Liver (tissue), 9 donors: ENCODE results near the gene TRMT11. TPM values are rescaled to one million over a fixed set of nuclear protein-coding genes. Genes with fewer than 3 reads are reported as not detected.

Experiments used
- DNase-seq: peaks from one replicate; pipeline ENCODE4 v3.0.0-alpha.2; 2017; ENCODE audit warnings: low spot score
- H3K27ac ChIP-seq, 2 donors: one replicate each; pipeline ENCODE4 v1.7.0; 2013; ENCODE audit warnings: inconsistent platforms in 2 of 2, low read length in 2 of 2, control low read depth in 1 of 2, low read depth in 1 of 2, mild to moderate bottlenecking in 1 of 2
- H3K27me3 ChIP-seq, 4 donors: one replicate each; pipeline versions ENCODE4 v1.6.1 to v1.7.0; 2013; ENCODE audit warnings: low read length in 3 of 4, inconsistent platforms in 1 of 4, mild to moderate bottlenecking in 1 of 4, moderate library complexity in 1 of 4; ENCODE audit not compliant: control insufficient read depth in 4 of 4, insufficient read depth in 4 of 4
- H3K36me3 ChIP-seq, 4 donors: one replicate each; pipeline versions ENCODE4 v1.6.1 to v1.7.0; 2013; ENCODE audit warnings: low read length in 3 of 4, mild to moderate bottlenecking in 3 of 4, low read depth in 1 of 4, moderate library complexity in 1 of 4; ENCODE audit not compliant: control insufficient read depth in 4 of 4, insufficient read depth in 3 of 4
- H3K4me1 ChIP-seq, 4 donors: one replicate each; pipeline versions ENCODE4 v1.6.1 to v1.7.0; 2013; ENCODE audit warnings: low read length in 3 of 4, mild to moderate bottlenecking in 3 of 4, moderate library complexity in 1 of 4; ENCODE audit not compliant: control insufficient read depth in 4 of 4, insufficient read depth in 4 of 4
- H3K4me3 ChIP-seq, 3 donors: one replicate each; pipeline versions ENCODE4 v1.6.1 to v1.7.0; 2013; ENCODE audit warnings: low read length in 3 of 3, control low read depth in 1 of 3, low read depth in 1 of 3, mild to moderate bottlenecking in 1 of 3
- H3K9ac ChIP-seq, 2 donors: one replicate each; pipeline ENCODE4 v1.7.0; 2013; ENCODE audit warnings: low read length in 2 of 2, mild to moderate bottlenecking in 2 of 2, moderate library complexity in 2 of 2, control low read depth in 1 of 2, low read depth in 1 of 2
- H3K9me3 ChIP-seq, 4 donors: one replicate each; pipeline versions ENCODE4 v1.6.1 to v1.7.0; 2013; ENCODE audit warnings: low read length in 3 of 4; ENCODE audit not compliant: control insufficient read depth in 4 of 4
- EGR1 ChIP-seq, 2 donors: IDR thresholded peaks; 2 replicates each; pipeline ENCODE4 v1.6.1; 2016 to 2018; ENCODE audit warnings: antibody characterized with exemption in 2 of 2, low read depth in 2 of 2
- FOXA1 ChIP-seq: IDR thresholded peaks from 2 replicates; pipeline ENCODE4 v1.6.1; 2016; ENCODE audit warnings: antibody characterized with exemption
- FOXA2 ChIP-seq: IDR thresholded peaks from 2 replicates; pipeline ENCODE4 v1.6.1; 2016; ENCODE audit warnings: antibody characterized with exemption
- HNF4G ChIP-seq: IDR thresholded peaks from 2 replicates; pipeline ENCODE4 v1.6.1; 2016; ENCODE audit warnings: antibody characterized with exemption
- JUND ChIP-seq, 2 donors: IDR thresholded peaks; 2 replicates each; pipeline ENCODE4 v1.6.1; 2016; ENCODE audit warnings: antibody characterized with exemption in 2 of 2
- RAD21 ChIP-seq, 2 donors: IDR thresholded peaks; 2 replicates each; pipeline ENCODE4 v1.6.1; 2016; ENCODE audit warnings: antibody characterized with exemption in 2 of 2, mild to moderate bottlenecking in 2 of 2
- RXRA ChIP-seq, 2 donors: IDR thresholded peaks; 2 replicates each; pipeline ENCODE4 v1.6.1; 2017 to 2018; ENCODE audit warnings: antibody characterized with exemption in 2 of 2, mild to moderate bottlenecking in 1 of 2
- TAF1 ChIP-seq: conservative IDR thresholded peaks from 2 replicates; pipeline ENCODE4 v1.6.1; 2016; ENCODE audit warnings: antibody characterized with exemption, mild to moderate bottlenecking
- YY1 ChIP-seq: IDR thresholded peaks from 2 replicates; pipeline ENCODE4 v1.6.1; 2016; ENCODE audit warnings: antibody characterized with exemption, mild to moderate bottlenecking
- WGBS: extraction: QIAGEN DNeasy Blood & Tissue Kit; methylation state at CpG from one replicate; pipeline ENCODE4 v1.1.7; 2013; 5-methylcytosine and 5-hydroxymethylcytosine counted together
- polyA plus RNA-seq, 2 donors: library from polyadenylated mRNA; stranded (reverse) in 1 of 2; unstranded in 1 of 2; fragments of 200-250 nt in 1 of 2; fragments of >200 nt in 1 of 2; fragmentation: Nextera tagmentation in 1 of 2; extraction: Ambion mirVana in 1 of 2; gene quantifications; one replicate each; pipeline versions ENCODE4 v1.2.1 to v1.2.3, GENCODE V29; 2013 to 2015
- total RNA-seq, 2 donors: library from RNA; depleted of rRNA; stranded (reverse); fragments of >200 nt; gene quantifications; one replicate each; pipeline ENCODE4 v1.2.3, GENCODE V29; 2014
- TF ChIP-seq, protein P1 (sequence below): IDR thresholded peaks from 2 replicates; pipeline ENCODE4 v1.6.1; 2016; ENCODE audit warnings: antibody characterized with exemption
- TF ChIP-seq, protein P2 (sequence below): IDR thresholded peaks from 2 replicates; pipeline ENCODE4 v1.6.1; 2016; ENCODE audit warnings: antibody characterized with exemption
- TF ChIP-seq, protein P3 (sequence below): IDR thresholded peaks from 2 replicates; pipeline ENCODE4 v1.6.1; 2016; ENCODE audit warnings: antibody characterized with exemption, mild to moderate bottlenecking
- TF ChIP-seq, protein P4 (sequence below): fragments of 150-350 bp; IDR thresholded peaks from 2 replicates; pipeline ENCODE4 v1.5.1; 2017; ENCODE audit warnings: improper control_type of control experiment, low read depth, low read length; ENCODE audit not compliant: missing input control
- donor health status: healthy.
- donor health status: healthy.
- donor health status: healthy.
- donor health status: healthy.
- donor health status: healthy.

TRMT11 gene
- total and polyA plus RNA-seq, 4 donors: 9.9 to 82.3 (median 17.2) TPM

DNA sequence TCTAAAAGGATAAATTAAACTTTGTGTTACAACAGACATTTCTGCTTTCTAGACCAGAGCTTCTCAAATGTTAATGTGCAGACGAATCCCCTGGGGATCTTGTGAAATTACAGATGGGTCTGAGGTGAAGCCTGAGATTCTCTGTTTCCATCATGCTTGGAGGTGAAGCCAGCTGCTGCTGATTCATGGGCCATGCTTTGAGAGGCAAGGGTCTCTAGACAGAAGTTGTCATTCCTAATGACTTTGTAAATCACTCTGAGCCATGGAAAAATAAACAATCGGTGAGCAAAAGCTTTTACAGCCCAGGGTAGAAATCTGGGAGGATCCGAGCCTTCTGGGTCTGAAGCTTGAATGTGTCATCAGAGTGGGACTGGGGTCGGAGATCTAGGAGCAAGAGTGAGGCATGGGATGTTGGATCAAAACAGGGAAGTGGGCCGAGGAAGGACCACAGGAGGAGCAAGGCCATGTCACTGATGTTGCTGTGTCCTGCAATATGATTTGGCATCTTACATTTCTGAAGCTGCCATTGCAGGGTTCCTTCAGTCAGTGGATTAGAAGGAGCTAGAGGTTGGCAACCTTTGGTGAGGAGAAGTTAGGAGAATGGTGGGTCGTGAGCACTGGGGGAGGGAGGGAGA, 77.3 kb downstream of the TRMT11 start:
- Histone ChIP-seq H3K9ac (no peak overlapping the region), H3K27me3 (no peaks in the 10 kb centered on the region), H3K4me1 (no peaks in the 10 kb centered on the region), H3K27ac (no peak overlapping the region), H3K36me3 (peaks cover 0 to 10% (median under 1%) of the 10 kb centered on the region in 4 donors), H3K4me3 (no peak overlapping the region), H3K9me3 (no peaks in the 10 kb centered on the region)
- TF ChIP-seq TAF1 (no peak), JUND (IDR thresholded peaks at IDR 0.05) (no peak), EGR1 (IDR thresholded peaks at IDR 0.05; ENCODE audit: low read depth in 2 of 2) (no peak), FOXA1 (no peak), HNF4G (no peak), RAD21 (IDR thresholded peaks at IDR 0.05) (no peak), RXRA (IDR thresholded peaks at IDR 0.05) (no peak)
- TF ChIP-seq, protein P1, sequence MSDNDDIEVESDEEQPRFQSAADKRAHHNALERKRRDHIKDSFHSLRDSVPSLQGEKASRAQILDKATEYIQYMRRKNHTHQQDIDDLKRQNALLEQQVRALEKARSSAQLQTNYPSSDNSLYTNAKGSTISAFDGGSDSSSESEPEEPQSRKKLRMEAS: no peak
- TF ChIP-seq, protein P2, sequence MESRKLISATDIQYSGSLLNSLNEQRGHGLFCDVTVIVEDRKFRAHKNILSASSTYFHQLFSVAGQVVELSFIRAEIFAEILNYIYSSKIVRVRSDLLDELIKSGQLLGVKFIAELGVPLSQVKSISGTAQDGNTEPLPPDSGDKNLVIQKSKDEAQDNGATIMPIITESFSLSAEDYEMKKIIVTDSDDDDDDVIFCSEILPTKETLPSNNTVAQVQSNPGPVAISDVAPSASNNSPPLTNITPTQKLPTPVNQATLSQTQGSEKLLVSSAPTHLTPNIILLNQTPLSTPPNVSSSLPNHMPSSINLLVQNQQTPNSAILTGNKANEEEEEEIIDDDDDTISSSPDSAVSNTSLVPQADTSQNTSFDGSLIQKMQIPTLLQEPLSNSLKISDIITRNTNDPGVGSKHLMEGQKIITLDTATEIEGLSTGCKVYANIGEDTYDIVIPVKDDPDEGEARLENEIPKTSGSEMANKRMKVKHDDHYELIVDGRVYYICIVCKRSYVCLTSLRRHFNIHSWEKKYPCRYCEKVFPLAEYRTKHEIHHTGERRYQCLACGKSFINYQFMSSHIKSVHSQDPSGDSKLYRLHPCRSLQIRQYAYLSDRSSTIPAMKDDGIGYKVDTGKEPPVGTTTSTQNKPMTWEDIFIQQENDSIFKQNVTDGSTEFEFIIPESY: no peak
- TF ChIP-seq, protein P3, sequence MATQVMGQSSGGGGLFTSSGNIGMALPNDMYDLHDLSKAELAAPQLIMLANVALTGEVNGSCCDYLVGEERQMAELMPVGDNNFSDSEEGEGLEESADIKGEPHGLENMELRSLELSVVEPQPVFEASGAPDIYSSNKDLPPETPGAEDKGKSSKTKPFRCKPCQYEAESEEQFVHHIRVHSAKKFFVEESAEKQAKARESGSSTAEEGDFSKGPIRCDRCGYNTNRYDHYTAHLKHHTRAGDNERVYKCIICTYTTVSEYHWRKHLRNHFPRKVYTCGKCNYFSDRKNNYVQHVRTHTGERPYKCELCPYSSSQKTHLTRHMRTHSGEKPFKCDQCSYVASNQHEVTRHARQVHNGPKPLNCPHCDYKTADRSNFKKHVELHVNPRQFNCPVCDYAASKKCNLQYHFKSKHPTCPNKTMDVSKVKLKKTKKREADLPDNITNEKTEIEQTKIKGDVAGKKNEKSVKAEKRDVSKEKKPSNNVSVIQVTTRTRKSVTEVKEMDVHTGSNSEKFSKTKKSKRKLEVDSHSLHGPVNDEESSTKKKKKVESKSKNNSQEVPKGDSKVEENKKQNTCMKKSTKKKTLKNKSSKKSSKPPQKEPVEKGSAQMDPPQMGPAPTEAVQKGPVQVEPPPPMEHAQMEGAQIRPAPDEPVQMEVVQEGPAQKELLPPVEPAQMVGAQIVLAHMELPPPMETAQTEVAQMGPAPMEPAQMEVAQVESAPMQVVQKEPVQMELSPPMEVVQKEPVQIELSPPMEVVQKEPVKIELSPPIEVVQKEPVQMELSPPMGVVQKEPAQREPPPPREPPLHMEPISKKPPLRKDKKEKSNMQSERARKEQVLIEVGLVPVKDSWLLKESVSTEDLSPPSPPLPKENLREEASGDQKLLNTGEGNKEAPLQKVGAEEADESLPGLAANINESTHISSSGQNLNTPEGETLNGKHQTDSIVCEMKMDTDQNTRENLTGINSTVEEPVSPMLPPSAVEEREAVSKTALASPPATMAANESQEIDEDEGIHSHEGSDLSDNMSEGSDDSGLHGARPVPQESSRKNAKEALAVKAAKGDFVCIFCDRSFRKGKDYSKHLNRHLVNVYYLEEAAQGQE: no peak
- TF ChIP-seq, protein P4, sequence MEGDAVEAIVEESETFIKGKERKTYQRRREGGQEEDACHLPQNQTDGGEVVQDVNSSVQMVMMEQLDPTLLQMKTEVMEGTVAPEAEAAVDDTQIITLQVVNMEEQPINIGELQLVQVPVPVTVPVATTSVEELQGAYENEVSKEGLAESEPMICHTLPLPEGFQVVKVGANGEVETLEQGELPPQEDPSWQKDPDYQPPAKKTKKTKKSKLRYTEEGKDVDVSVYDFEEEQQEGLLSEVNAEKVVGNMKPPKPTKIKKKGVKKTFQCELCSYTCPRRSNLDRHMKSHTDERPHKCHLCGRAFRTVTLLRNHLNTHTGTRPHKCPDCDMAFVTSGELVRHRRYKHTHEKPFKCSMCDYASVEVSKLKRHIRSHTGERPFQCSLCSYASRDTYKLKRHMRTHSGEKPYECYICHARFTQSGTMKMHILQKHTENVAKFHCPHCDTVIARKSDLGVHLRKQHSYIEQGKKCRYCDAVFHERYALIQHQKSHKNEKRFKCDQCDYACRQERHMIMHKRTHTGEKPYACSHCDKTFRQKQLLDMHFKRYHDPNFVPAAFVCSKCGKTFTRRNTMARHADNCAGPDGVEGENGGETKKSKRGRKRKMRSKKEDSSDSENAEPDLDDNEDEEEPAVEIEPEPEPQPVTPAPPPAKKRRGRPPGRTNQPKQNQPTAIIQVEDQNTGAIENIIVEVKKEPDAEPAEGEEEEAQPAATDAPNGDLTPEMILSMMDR: no peak
- no peak for DNase-seq
- WGBS: 91% methylated on average over 6 of the region's 6 CpGs

DNA sequence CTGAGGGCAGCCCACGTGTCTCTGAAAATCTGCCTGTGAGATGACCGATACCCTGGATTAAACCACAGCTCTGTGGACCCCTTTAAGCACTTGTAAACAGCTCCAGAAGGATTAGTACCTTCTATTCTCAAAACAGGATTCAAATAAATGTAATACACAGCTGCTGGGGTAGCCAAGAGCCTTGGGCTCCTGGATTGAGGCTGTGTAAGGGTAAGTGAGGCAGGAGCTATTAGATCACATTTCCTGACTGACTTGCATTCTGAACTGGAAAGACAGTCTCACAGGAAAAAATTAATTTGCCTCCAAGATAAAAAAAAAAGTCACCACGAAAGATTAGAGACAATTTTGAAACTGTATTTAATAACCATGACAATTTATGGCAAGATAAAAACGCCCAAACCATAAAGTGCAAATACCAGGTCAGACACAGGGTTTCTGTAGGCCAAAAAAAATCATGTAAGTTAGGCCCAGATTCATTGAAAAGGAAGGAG, 78.0 kb downstream of the TRMT11 start:
- Histone ChIP-seq H3K27ac (no peak overlapping the region), H3K27me3 (no peaks in the 10 kb centered on the region), H3K9me3 (no peaks in the 10 kb centered on the region), H3K36me3 (peaks cover 0 to 10% (median under 1%) of the 10 kb centered on the region in 4 donors), H3K4me3 (no peak overlapping the region), H3K9ac (no peak overlapping the region), H3K4me1 (no peaks in the 10 kb centered on the region)
- TF ChIP-seq, protein P3: no peak
- TF ChIP-seq, protein P4: no peak
- TF ChIP-seq, protein P2: no peak
- TF ChIP-seq FOXA1: no peak
- no peak for TF ChIP-seq TAF1
- no peak for TF ChIP-seq JUND (IDR thresholded peaks at IDR 0.05)
- TF ChIP-seq, protein P1: no peak
- TF ChIP-seq YY1: no peak
- TF ChIP-seq FOXA2: no peak
- WGBS: 82% methylated on average over 4 of the region's 4 CpGs
- DNase-seq: no peak
